Mesenchymal stem cell (in vitro differentiated cells and primary cell): ENCODE data around the gene SULT1C4. TPM values are rescaled to one million over a fixed set of nuclear protein-coding genes. Genes with fewer than 3 reads are reported as not detected.
A peak's percentile ranks its signal among the peaks of the same experiment; 100 is the strongest.

Experiments
- DNase-seq: peaks from one replicate; pipeline ENCODE4 v3.0.0-alpha.2; 2013
- H2AFZ ChIP-seq: one replicate; pipeline ENCODE4 v1.6.1; 2013; ENCODE audit warnings: low read depth, mild to moderate bottlenecking, control low read depth, inconsistent platforms, low read length, moderate library complexity
- H2AK5ac ChIP-seq: 2 replicates; pipeline ENCODE4 v1.6.1; 2013; ENCODE audit warnings: low read length, moderate library complexity, mild to moderate bottlenecking, inconsistent platforms; ENCODE audit not compliant: severe bottlenecking
- H2BK120ac ChIP-seq: one replicate; pipeline ENCODE4 v1.6.1; 2013; ENCODE audit warnings: low read depth, mild to moderate bottlenecking, inconsistent platforms, low read length, moderate library complexity
- H2BK12ac ChIP-seq, 2 experiments: one replicate each; pipeline ENCODE4 v1.6.1; 2013; ENCODE audit warnings: inconsistent platforms in 2 of 2, low read length in 2 of 2, mild to moderate bottlenecking in 2 of 2, moderate library complexity in 2 of 2, control low read depth in 1 of 2
- H2BK15ac ChIP-seq: one replicate; pipeline ENCODE4 v1.6.1; 2013; ENCODE audit warnings: mild to moderate bottlenecking, low read depth, inconsistent platforms; ENCODE audit not compliant: poor library complexity, severe bottlenecking
- H2BK5ac ChIP-seq: 2 replicates; pipeline ENCODE4 v1.6.1; 2013; ENCODE audit warnings: low read depth, mild to moderate bottlenecking, low read length, control low read depth, inconsistent platforms; ENCODE audit not compliant: poor library complexity, severe bottlenecking
- H3K14ac ChIP-seq, 2 experiments: one replicate each; pipeline ENCODE4 v1.6.1; 2013; ENCODE audit warnings: inconsistent platforms in 2 of 2, low read length in 2 of 2, control low read depth in 1 of 2, mild to moderate bottlenecking in 1 of 2, moderate library complexity in 1 of 2
- H3K18ac ChIP-seq, 2 experiments: one replicate each; pipeline ENCODE4 v1.6.1; 2013; ENCODE audit warnings: inconsistent platforms in 2 of 2, low read length in 2 of 2, control low read depth in 1 of 2, low read depth in 1 of 2, mild to moderate bottlenecking in 1 of 2
- H3K23ac ChIP-seq, 2 experiments: one replicate each; pipeline ENCODE4 v1.6.1; 2013; ENCODE audit warnings: inconsistent platforms in 2 of 2, low read length in 2 of 2, mild to moderate bottlenecking in 2 of 2, moderate library complexity in 2 of 2, control low read depth in 1 of 2
- H3K27ac ChIP-seq: 2 replicates; pipeline ENCODE4 v1.5.1; 2013; ENCODE audit warnings: mild to moderate bottlenecking, moderate library complexity, low read length, control low read depth, inconsistent platforms; ENCODE audit not compliant: poor library complexity, severe bottlenecking
- H3K27me3 ChIP-seq, 2 experiments: 2 replicates each; pipeline versions ENCODE4 v1.6.1 to v1.7.0; 2013; ENCODE audit warnings: low read length in 2 of 2, mild to moderate bottlenecking in 2 of 2, moderate library complexity in 2 of 2, control low read depth in 1 of 2, inconsistent platforms in 1 of 2; ENCODE audit not compliant: control insufficient read depth in 1 of 2, insufficient read depth in 1 of 2
- H3K36me3 ChIP-seq, 2 experiments: 2 replicates each; pipeline versions ENCODE4 v1.6.1 to v1.7.0; 2013; ENCODE audit warnings: low read length in 2 of 2, control low read depth in 1 of 2, inconsistent platforms in 1 of 2, low read depth in 1 of 2, mild to moderate bottlenecking in 1 of 2; ENCODE audit not compliant: insufficient read depth in 2 of 2, control insufficient read depth in 1 of 2
- H3K4ac ChIP-seq, 2 experiments: one replicate each; pipeline ENCODE4 v1.6.1; 2013; ENCODE audit warnings: inconsistent platforms in 2 of 2, low read length in 2 of 2, mild to moderate bottlenecking in 2 of 2, moderate library complexity in 2 of 2, control low read depth in 1 of 2, low read depth in 1 of 2
- H3K4me1 ChIP-seq: 2 replicates; pipeline ENCODE4 v1.6.1; 2013; ENCODE audit warnings: low read depth, low read length, control low read depth; ENCODE audit not compliant: control insufficient read depth, insufficient read depth
- H3K4me2 ChIP-seq: 2 replicates; pipeline ENCODE4 v1.6.1; 2013; ENCODE audit warnings: low read length, mild to moderate bottlenecking, inconsistent platforms; ENCODE audit not compliant: poor library complexity, severe bottlenecking
- H3K4me3 ChIP-seq, 2 experiments: 2 replicates each; pipeline versions ENCODE4 v1.5.1 to v1.7.0; 2013; ENCODE audit warnings: low read length in 2 of 2, mild to moderate bottlenecking in 2 of 2, control low read depth in 1 of 2, low read depth in 1 of 2; ENCODE audit not compliant: insufficient read depth in 1 of 2
- H3K79me1 ChIP-seq: replicated peaks from 2 replicates; pipeline ENCODE4 v1.6.1; 2013; ENCODE audit warnings: mild to moderate bottlenecking, control low read depth, low read length, inconsistent platforms; ENCODE audit not compliant: poor library complexity, severe bottlenecking
- H3K9ac ChIP-seq: 2 replicates; pipeline ENCODE4 v1.7.0; 2013; ENCODE audit warnings: mild to moderate bottlenecking, low read length, moderate library complexity
- H3K9me3 ChIP-seq: 2 replicates; pipeline ENCODE4 v1.7.0; 2013; ENCODE audit warnings: mild to moderate bottlenecking, low read length; ENCODE audit not compliant: control insufficient read depth
- H4K8ac ChIP-seq: one replicate; pipeline ENCODE4 v1.6.1; 2013; ENCODE audit warnings: inconsistent platforms, mild to moderate bottlenecking, low read length, moderate library complexity
- H4K91ac ChIP-seq: one replicate; pipeline ENCODE4 v1.6.1; 2013; ENCODE audit warnings: mild to moderate bottlenecking, low read length, inconsistent platforms
- WGBS: methylation state at CpG from one replicate; pipeline ENCODE4 v1.1.7; 2013; ENCODE audit warnings: mixed read lengths; 5-methylcytosine and 5-hydroxymethylcytosine counted together
- polyA plus RNA-seq, 2 experiments: library from polyadenylated mRNA; stranded (reverse); fragments of 200-250 nt; gene quantifications; one replicate each; pipeline ENCODE4 v1.2.3, GENCODE V29; 2013

The SULT1C4 gene
- polyA plus RNA-seq (2013, experiment 1 of 2), result 17.1 TPM
- 17.2 TPM for polyA plus RNA-seq (2013, experiment 2 of 2)

GRCh38 chr2:108377815-108378630, at the start of gene SULT1C4:
TSS of gene SULT1C4 (plus strand) at chr2:108377954. CDS start at chr2:108378338, 384 bp downstream.
- Histone ChIP-seq H2BK12ac (peak within 1 kb of the TSS; percentile 82 to 90), H3K4me2 (peak within 1 kb of the TSS; percentile 69), H4K8ac (peak within 1 kb of the TSS; percentile 73), H3K4me3 (peak within 1 kb of the TSS in 1 of 2 experiments; percentile 51), H3K14ac (no peak within 1 kb of the TSS), H3K79me1 (peaks cover 2% of the 10 kb centered on the region), H3K18ac (peak within 1 kb of the TSS; percentile 83 to 94), H3K9me3 (no peaks in the 10 kb centered on the region), H2BK120ac (peak within 1 kb of the TSS; percentile 27), H3K27me3 (no peaks in the 10 kb centered on the region), H3K4me1 (peaks cover 6% of the 10 kb centered on the region), H4K91ac (peak within 1 kb of the TSS; percentile 92), H2AFZ (peak within 1 kb of the TSS; percentile 47), H3K27ac (peak within 1 kb of the TSS; percentile 95), H2BK15ac (peak within 1 kb of the TSS; percentile 74), H3K9ac (peak within 1 kb of the TSS; percentile 14), H2AK5ac (peak within 1 kb of the TSS; percentile 64), H2BK5ac (peak within 1 kb of the TSS; percentile 53), H3K4ac (peak within 1 kb of the TSS; percentile 24 to 66), H3K36me3 (peaks cover 0 to 8% of the 10 kb centered on the region in 2 experiments), H3K23ac (no peak within 1 kb of the TSS)
- 20% methylated on average over 13 of the region's 13 CpGs for WGBS
- DNase-seq, result peak; percentile 81

DNA sequence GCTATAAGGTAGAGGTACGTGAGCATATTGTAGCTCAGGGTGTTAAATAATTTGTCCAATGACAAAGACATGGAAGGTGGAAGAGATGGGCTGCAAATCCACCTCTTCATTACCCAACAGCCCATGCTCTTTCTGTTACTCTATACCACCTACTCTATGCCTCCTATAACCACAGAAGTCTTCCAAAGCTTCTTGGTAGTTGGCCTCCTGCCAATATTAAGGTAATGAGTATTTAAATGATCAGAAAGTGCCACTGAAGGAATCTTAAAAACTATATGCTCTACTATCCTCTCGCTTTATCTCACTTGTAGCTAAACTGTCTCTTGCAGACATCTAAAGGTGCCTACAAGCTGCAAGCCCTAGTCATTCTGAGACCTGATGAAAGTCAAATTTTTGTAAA, 48.0 kb upstream of the SULT1C4 start:
- no peak overlapping the region for H3K23ac ChIP-seq
- H3K27ac ChIP-seq, result no peak overlapping the region
- H3K36me3 ChIP-seq, result no peaks in the 10 kb centered on the region
- H3K27me3 ChIP-seq, result no peaks in the 10 kb centered on the region
- H3K14ac ChIP-seq, result no peak overlapping the region
- no peak overlapping the region for H2BK12ac ChIP-seq
- WGBS, result 100% methylated on average over 1 of the region's 2 CpGs
- H2BK15ac ChIP-seq, result no peak overlapping the region
- H3K4me1 ChIP-seq, result peaks cover 8% of the 10 kb centered on the region
- no peak overlapping the region for H2BK5ac ChIP-seq
- H3K79me1 ChIP-seq, result no peaks in the 10 kb centered on the region
- DNase-seq, result no peak
- no peaks in the 10 kb centered on the region for H3K9me3 ChIP-seq
- H4K8ac ChIP-seq, result no peak overlapping the region
- H3K4me2 ChIP-seq, result no peak overlapping the region
- H3K18ac ChIP-seq, result no peak overlapping the region
- no peak overlapping the region for H2BK120ac ChIP-seq
- no peak overlapping the region for H2AFZ ChIP-seq
- H4K91ac ChIP-seq, result no peak overlapping the region
- no peak overlapping the region for H2AK5ac ChIP-seq
- H3K4me3 ChIP-seq, result no peak overlapping the region
- H3K4ac ChIP-seq, result no peak overlapping the region
- H3K9ac ChIP-seq, result no peak overlapping the region

GRCh38 chr2:108330979-108331378, 46.8 kb upstream of the SULT1C4 start:
- Histone ChIP-seq H3K23ac (no peak overlapping the region), H2BK12ac (no peak overlapping the region), H2BK5ac (no peak overlapping the region), H3K4me1 (peaks cover under 1% of the 10 kb centered on the region), H3K4me2 (no peak overlapping the region), H2AK5ac (no peak overlapping the region), H4K91ac (no peak overlapping the region), H3K27me3 (no peaks in the 10 kb centered on the region), H3K4ac (no peak overlapping the region), H3K18ac (no peak overlapping the region), H3K14ac (no peak overlapping the region), H2AFZ (no peak overlapping the region), H3K9ac (no peak overlapping the region), H2BK15ac (no peak overlapping the region), H2BK120ac (no peak overlapping the region), H3K27ac (no peak overlapping the region), H3K4me3 (no peak overlapping the region), H3K36me3 (no peaks in the 10 kb centered on the region), H4K8ac (no peak overlapping the region), H3K9me3 (no peaks in the 10 kb centered on the region), H3K79me1 (no peaks in the 10 kb centered on the region)
- 65% methylated on average over 2 of the region's 3 CpGs for WGBS
- DNase-seq, result no peak

DNA sequence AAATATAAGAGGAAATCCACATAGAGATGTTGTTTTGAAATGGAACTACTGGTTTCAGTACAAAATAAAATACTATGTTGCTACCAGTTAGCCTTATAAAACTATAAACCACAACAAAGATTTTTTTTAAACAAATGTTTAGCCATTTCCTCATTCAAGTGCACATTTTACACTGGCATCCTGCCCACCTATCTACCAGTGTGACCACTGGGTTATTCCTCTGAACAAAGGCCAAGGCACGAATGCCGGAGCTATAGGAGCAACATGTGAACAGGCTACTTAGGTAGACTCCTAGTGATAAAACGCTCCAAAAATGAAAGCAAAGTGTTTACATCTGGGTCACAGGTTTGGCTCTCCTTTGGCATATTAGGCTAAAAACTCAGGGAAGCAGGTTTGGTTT, 31.8 kb upstream of the SULT1C4 start:
- Histone ChIP-seq H2AK5ac (no peak overlapping the region), H2BK15ac (no peak overlapping the region)
- WGBS, result 93% methylated on average over 3 of the region's 3 CpGs

More for the DNA sequence above, 31.8 kb upstream of the SULT1C4 start:
- Histone ChIP-seq H3K9me3 (no peaks in the 10 kb centered on the region), H3K4me1 (peaks cover 4% of the 10 kb centered on the region), H3K4me3 (no peak overlapping the region), H3K79me1 (no peaks in the 10 kb centered on the region), H3K9ac (no peak overlapping the region), H3K4me2 (no peak overlapping the region), H2AFZ (no peak overlapping the region), H3K23ac (no peak overlapping the region), H2BK120ac (no peak overlapping the region), H3K36me3 (no peaks in the 10 kb centered on the region), H3K27ac (no peak overlapping the region), H3K18ac (no peak overlapping the region), H3K27me3 (no peaks in the 10 kb centered on the region), H4K91ac (no peak overlapping the region), H2BK5ac (no peak overlapping the region), H4K8ac (no peak overlapping the region), H2BK12ac (no peak overlapping the region), H3K4ac (no peak overlapping the region), H3K14ac (no peak overlapping the region)
- no peak for DNase-seq
